Measurements from ENCODE around the gene TRIM26.

The TRIM26 gene

DNA sequence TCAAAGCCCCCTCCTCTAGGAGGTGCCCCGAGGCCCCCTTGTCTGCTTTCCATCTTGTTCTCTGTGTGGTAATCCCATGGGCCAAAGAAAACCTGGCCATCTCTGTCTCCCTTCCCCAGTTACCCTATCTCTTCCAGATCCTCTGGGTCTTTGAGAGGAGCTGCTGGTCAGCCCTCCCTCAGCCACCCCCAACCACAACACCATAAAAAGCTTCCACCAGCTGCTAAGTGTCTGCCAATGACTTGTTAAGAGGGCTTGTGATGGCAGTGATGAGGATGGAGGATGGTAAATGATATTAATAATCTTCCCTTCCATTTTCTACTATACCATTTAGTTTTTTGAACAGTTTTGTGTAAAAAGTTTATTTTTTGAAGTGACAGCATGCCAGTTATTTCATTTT lies 17.3 kb downstream of the TRIM26 start:
- H3K27ac ChIP-seq (ENCODE audit: low read length) = no peak overlapping the region
- H3K4me3 ChIP-seq (ENCODE audit: low read length) = no peak overlapping the region
- H3K27me3 ChIP-seq (ENCODE audit: control insufficient read depth, insufficient read depth, low read length) = no peaks in the 10 kb centered on the region
- H3K9me3 ChIP-seq (ENCODE audit: control insufficient read depth, insufficient read depth, low read length) = no peaks in the 10 kb centered on the region
- H3K36me3 ChIP-seq (ENCODE audit: control insufficient read depth, insufficient read depth, low read length) = peaks cover 19% of the 10 kb centered on the region
- H3K4me1 ChIP-seq (ENCODE audit: control insufficient read depth, insufficient read depth, low read length) = no peaks in the 10 kb centered on the region
- no CpG with 5 or more reads among the region's 1 CpG for WGBS (ENCODE audit: insufficient coverage, insufficient read length)
- no peak for DNase-seq (ENCODE audit: low read depth, low spot score)

DNA sequence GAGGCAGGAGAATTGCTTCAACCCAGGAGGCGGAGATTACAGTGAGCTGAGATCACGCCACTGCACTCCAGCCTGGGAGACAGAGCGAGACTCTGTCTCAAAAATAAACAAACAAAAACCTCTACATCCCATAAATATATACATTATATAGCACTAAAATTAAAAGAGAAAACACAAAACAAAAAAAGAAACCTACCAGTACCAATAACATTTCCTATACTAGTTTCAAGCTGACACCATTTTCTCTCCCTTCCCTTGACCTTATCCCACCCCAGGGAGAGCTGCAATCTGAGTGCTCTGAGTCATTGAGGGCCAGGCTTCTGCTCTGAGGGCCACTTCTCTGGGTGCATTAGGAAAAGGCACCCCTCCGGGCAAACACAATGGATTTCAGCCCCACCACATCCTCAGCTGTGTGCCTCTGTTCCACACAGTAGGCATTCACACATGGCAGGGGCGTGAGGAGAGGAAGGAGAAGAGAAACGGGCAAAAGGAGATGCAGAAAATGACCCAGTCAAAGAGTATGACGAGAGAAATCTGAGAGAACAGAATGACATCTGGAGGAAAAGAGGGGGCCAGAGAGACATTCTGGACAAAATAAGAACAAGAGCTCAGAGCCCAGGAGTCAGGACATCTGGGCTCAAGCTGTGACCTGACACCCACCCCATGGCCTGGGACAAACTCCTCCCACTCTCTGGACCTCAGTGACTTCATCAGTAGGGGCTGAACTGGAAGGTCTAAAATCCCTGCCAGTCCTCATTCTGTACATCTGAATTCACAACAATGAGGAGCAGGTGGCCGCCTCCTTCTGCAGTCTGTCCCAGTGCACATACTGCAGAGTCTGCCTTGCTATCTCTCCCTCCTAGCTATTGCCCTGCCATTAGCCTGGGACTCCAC lies 18.2 kb downstream of the TRIM26 start:
- Histone ChIP-seq H3K9me3 (ENCODE audit: control insufficient read depth, insufficient read depth, low read length) (no peaks in the 10 kb centered on the region), H3K4me3 (ENCODE audit: low read length) (no peak overlapping the region), H3K27ac (ENCODE audit: low read length) (no peak overlapping the region), H3K4me1 (ENCODE audit: control insufficient read depth, insufficient read depth, low read length) (no peaks in the 10 kb centered on the region), H3K36me3 (ENCODE audit: control insufficient read depth, insufficient read depth, low read length) (peaks cover 25% of the 10 kb centered on the region), H3K27me3 (ENCODE audit: control insufficient read depth, insufficient read depth, low read length) (no peaks in the 10 kb centered on the region)
- no CpG with 5 or more reads among the region's 8 CpGs for WGBS (ENCODE audit: insufficient coverage, insufficient read length)
- DNase-seq (ENCODE audit: low read depth, low spot score) = no peak

DNA sequence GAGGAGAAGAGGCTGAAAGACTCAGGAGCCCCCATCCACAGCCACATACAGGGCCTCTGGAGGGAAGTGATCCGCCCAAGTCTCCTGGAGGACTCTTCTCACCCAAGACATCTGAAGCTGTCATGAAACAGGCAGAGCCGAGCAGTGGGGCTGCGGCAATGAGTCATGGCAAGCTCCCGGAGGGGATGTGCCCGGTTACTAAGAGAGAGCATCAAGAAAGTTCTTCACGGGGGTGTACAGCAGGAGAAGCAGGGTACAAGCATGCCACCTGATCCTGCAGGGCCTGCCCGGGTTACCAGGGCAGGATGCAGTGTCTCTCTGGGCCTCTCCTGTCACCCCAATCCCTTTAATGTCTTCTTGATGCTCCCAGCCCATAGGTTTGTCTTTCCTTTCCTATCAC lies 21.1 kb downstream of the TRIM26 start:
- H3K36me3 ChIP-seq (ENCODE audit: control insufficient read depth, insufficient read depth, low read length) = peaks cover 19% of the 10 kb centered on the region
- H3K9me3 ChIP-seq (ENCODE audit: control insufficient read depth, insufficient read depth, low read length) = no peaks in the 10 kb centered on the region
- H3K27me3 ChIP-seq (ENCODE audit: control insufficient read depth, insufficient read depth, low read length) = no peaks in the 10 kb centered on the region
- H3K4me3 ChIP-seq (ENCODE audit: low read length) = no peak overlapping the region
- H3K4me1 ChIP-seq (ENCODE audit: control insufficient read depth, insufficient read depth, low read length) = no peaks in the 10 kb centered on the region
- no peak overlapping the region for H3K27ac ChIP-seq (ENCODE audit: low read length)
- DNase-seq (ENCODE audit: low read depth, low spot score) = no peak
- no CpG with 5 or more reads among the region's 7 CpGs for WGBS (ENCODE audit: insufficient coverage, insufficient read length)

DNA sequence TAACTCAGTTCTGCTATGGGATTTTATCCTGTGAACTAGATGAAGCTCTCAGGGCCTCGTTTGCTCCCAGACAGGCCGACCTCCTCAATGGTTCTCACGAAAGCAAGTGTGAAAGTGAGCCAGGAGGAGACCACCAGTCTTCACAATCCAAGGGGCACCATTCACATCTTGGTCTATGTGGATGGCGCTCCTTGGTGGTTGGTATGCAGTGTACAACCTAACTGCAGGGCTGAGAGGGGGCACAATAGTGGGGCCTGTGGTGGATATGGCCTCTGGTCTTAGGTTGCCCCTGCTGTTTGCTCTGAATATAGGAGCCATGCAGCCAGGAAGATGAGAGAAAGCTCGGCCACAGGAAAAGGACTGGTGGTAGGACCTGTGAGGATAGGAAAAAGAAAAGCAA lies 24.7 kb downstream of the TRIM26 start:
- H3K4me3 ChIP-seq (ENCODE audit: low read length) = no peak overlapping the region
- no CpG with 5 or more reads among the region's 5 CpGs for WGBS (ENCODE audit: insufficient coverage, insufficient read length)
- H3K36me3 ChIP-seq (ENCODE audit: control insufficient read depth, insufficient read depth, low read length) = peaks cover 25% of the 10 kb centered on the region

DNA sequence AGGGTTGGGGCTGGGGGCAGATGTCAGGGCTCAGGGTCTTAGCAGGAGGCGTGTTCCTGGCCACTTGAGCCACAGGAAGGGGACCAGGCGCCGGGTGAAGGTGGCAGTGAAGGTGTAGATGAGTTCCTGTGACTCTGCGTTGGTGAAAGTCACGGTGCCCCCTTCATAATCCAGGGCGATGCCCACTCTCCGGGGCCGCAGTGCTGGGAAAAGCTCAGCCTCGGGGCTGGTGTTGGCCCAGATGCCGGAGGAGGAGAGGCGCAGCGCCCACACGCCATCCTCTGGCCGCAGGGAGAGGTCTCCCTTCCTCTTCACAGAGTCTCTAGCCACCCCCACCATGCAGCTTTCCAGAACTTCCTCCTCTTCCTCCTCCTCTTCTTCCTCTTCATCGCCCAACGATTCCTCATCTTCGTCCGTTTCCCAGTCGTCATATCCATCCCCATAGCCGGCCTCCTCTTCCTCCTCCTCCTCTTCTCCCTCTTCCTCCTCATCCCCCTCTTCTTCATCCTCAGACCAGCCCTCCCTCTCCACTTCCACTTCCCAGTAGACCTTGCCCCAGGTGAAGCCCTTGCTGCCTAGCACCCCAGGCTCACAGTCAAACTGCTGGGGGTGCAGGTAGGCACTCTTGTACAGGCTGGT lies 27.2 kb downstream of the TRIM26 start:
- no peaks in the 10 kb centered on the region for H3K4me1 ChIP-seq (ENCODE audit: control insufficient read depth, insufficient read depth, low read length)
- no peaks in the 10 kb centered on the region for H3K27me3 ChIP-seq (ENCODE audit: control insufficient read depth, insufficient read depth, low read length)
- H3K4me3 ChIP-seq (ENCODE audit: low read length) = no peak overlapping the region
- H3K9me3 ChIP-seq (ENCODE audit: control insufficient read depth, insufficient read depth, low read length) = no peaks in the 10 kb centered on the region
- no peak for DNase-seq (ENCODE audit: low read depth, low spot score)
- WGBS (ENCODE audit: insufficient coverage, insufficient read length) = 100% methylated on average over 6 of the region's 20 CpGs
- H3K36me3 ChIP-seq (ENCODE audit: control insufficient read depth, insufficient read depth, low read length) = peaks cover 23% of the 10 kb centered on the region
- no peak overlapping the region for H3K27ac ChIP-seq (ENCODE audit: low read length)

More for the DNA sequence above, 24.7 kb downstream of the TRIM26 start:
- Histone ChIP-seq H3K4me1 (ENCODE audit: control insufficient read depth, insufficient read depth, low read length) (no peaks in the 10 kb centered on the region), H3K9me3 (ENCODE audit: control insufficient read depth, insufficient read depth, low read length) (no peaks in the 10 kb centered on the region), H3K27me3 (ENCODE audit: control insufficient read depth, insufficient read depth, low read length) (no peaks in the 10 kb centered on the region), H3K27ac (ENCODE audit: low read length) (no peak overlapping the region)
- DNase-seq (ENCODE audit: low read depth, low spot score) = no peak

DNA sequence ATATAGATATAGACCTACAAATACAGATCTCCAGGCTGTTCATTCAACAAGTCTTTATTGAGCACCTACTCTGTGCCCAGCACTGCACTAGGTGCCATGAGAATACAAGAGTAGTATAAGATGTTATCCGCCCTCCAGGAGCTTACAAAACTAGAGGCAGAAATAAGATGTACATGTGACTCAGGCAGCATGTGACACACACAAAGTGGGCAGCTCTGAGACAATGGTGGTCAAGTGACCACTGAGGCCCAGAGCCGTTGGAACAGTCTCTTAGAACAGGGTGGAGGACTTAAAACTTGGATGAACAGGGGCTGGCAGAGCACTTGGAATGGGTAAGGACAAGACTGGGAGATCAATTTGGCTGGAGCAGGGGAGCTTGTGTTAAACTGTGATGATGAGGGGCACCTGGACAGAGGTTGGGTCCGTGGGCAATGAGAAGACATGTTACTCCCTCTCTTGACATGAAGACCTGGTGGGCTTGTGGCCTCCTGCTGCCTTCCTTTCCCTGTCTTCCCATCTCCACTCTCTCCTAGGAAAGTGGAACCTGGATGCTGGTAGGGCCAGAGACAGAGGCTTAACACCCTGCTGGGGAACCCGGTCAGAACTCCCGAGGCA lies 28.7 kb downstream of the TRIM26 start:
- no peaks in the 10 kb centered on the region for H3K27me3 ChIP-seq (ENCODE audit: control insufficient read depth, insufficient read depth, low read length)
- no peaks in the 10 kb centered on the region for H3K9me3 ChIP-seq (ENCODE audit: control insufficient read depth, insufficient read depth, low read length)
- no CpG with 5 or more reads among the region's 5 CpGs for WGBS (ENCODE audit: insufficient coverage, insufficient read length)
- no peak overlapping the region for H3K4me3 ChIP-seq (ENCODE audit: low read length)
- H3K27ac ChIP-seq (ENCODE audit: low read length) = no peak overlapping the region
- H3K36me3 ChIP-seq (ENCODE audit: control insufficient read depth, insufficient read depth, low read length) = peaks cover 12% of the 10 kb centered on the region
- DNase-seq (ENCODE audit: low read depth, low spot score) = no peak
- H3K4me1 ChIP-seq (ENCODE audit: control insufficient read depth, insufficient read depth, low read length) = no peaks in the 10 kb centered on the region

DNA sequence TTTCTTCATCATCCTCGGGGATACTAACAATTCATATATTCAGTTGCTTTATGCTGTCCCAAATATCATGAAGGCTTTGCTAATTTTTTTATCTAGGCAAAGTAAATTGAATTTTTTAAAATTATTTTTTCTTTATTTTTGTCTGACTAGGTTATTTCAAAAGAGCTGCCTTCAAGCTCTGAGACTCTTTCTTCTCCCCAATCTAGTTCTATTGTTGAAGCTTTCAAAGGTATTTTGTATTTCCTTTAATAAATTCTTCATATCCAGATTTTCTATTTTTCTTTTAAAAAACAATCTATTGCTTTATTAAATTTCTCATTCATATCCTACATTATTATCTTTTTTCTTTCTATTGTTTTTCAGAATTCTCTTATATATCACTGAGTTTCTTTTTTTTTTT lies 33.1 kb downstream of the TRIM26 start:
- no peak overlapping the region for H3K27ac ChIP-seq (ENCODE audit: low read length)
- H3K4me3 ChIP-seq (ENCODE audit: low read length) = no peak overlapping the region
- H3K9me3 ChIP-seq (ENCODE audit: control insufficient read depth, insufficient read depth, low read length) = no peaks in the 10 kb centered on the region
- DNase-seq (ENCODE audit: low read depth, low spot score) = no peak
- no CpG with 5 or more reads among the region's 1 CpG for WGBS (ENCODE audit: insufficient coverage, insufficient read length)
- H3K27me3 ChIP-seq (ENCODE audit: control insufficient read depth, insufficient read depth, low read length) = no peaks in the 10 kb centered on the region
- no peaks in the 10 kb centered on the region for H3K4me1 ChIP-seq (ENCODE audit: control insufficient read depth, insufficient read depth, low read length)
- no peaks in the 10 kb centered on the region for H3K36me3 ChIP-seq (ENCODE audit: control insufficient read depth, insufficient read depth, low read length)

DNA sequence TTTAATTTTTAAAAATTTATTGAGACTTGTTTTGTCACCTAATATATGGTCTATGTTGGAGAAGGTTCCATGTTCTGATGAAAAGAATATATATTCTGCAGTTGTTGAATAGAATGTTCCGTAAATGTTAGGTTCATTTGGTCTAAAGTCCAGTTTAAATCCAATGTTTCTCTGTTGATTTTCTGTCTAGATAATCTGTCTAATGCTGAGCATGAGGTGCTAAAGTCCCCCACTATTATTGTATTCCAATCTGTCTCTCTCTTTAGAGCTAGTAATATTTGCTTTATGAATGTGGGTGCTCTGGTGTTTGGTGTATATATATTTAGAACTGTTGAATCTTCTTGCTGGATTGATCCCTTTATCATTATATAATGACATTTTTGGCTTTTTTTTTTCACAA lies 34.4 kb downstream of the TRIM26 start:
- Histone ChIP-seq H3K4me3 (ENCODE audit: low read length) (no peak overlapping the region), H3K9me3 (ENCODE audit: control insufficient read depth, insufficient read depth, low read length) (no peaks in the 10 kb centered on the region), H3K4me1 (ENCODE audit: control insufficient read depth, insufficient read depth, low read length) (no peaks in the 10 kb centered on the region), H3K27ac (ENCODE audit: low read length) (no peak overlapping the region), H3K36me3 (ENCODE audit: control insufficient read depth, insufficient read depth, low read length) (no peaks in the 10 kb centered on the region), H3K27me3 (ENCODE audit: control insufficient read depth, insufficient read depth, low read length) (no peaks in the 10 kb centered on the region)
- no CpG with 5 or more reads among the region's 1 CpG for WGBS (ENCODE audit: insufficient coverage, insufficient read length)
- no peak for DNase-seq (ENCODE audit: low read depth, low spot score)

DNA sequence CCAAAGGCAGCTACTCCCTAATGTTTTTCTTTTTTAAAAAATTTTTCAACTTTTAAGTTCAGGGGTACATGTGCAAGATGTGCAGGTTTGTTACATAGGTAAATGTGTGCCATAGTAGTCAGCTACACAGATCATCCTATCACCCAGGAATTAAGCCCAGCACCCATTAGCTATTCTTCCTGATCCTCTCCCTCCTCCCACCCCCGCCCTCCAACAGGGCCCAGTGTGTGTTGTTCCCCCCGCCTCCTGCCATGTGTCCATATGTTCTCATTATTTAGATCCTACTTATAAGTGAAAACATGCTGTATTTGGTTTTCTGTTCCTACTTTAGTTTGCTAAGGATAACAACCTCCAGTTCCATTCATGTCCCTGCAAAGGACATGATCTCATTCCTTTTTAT lies 37.4 kb downstream of the TRIM26 start:
- Histone ChIP-seq H3K27me3 (ENCODE audit: control insufficient read depth, insufficient read depth, low read length) (peaks cover 11% of the 10 kb centered on the region; the same call in 1 of the 2 replicates), H3K36me3 (ENCODE audit: control insufficient read depth, insufficient read depth, low read length) (no peaks in the 10 kb centered on the region), H3K4me1 (ENCODE audit: control insufficient read depth, insufficient read depth, low read length) (no peaks in the 10 kb centered on the region), H3K27ac (ENCODE audit: low read length) (no peak overlapping the region), H3K4me3 (ENCODE audit: low read length) (no peak overlapping the region), H3K9me3 (ENCODE audit: control insufficient read depth, insufficient read depth, low read length) (no peaks in the 10 kb centered on the region)
- no peak for DNase-seq (ENCODE audit: low read depth, low spot score)
- WGBS (ENCODE audit: insufficient coverage, insufficient read length) = no CpG with 5 or more reads among the region's 2 CpGs

DNA sequence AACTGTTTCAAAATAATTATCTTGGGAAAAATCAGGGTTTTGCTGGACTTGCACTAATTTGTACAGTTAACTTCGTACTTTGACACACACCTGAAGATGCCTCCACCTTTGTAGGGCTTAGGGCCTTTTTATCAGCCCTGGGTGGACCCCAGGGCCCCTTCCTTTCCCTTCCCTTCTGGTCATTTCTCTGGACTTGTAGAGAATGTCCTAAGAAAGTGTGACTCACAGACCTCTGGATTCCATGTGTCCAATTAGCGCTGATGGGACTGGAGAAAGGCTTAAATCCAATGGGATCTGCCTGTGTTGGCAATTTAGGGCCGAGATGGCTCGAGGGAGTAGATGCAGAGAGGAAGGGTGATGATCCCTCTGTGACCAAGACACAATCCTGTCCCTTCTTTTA lies 40.5 kb downstream of the TRIM26 start:
- no peak overlapping the region for H3K27ac ChIP-seq (ENCODE audit: low read length)
- no peak for DNase-seq (ENCODE audit: low read depth, low spot score)
- H3K4me1 ChIP-seq (ENCODE audit: control insufficient read depth, insufficient read depth, low read length) = no peaks in the 10 kb centered on the region
- H3K27me3 ChIP-seq (ENCODE audit: control insufficient read depth, insufficient read depth, low read length) = peaks cover 11% of the 10 kb centered on the region; the same call in 1 of the 2 replicates
- no CpG with 5 or more reads among the region's 4 CpGs for WGBS (ENCODE audit: insufficient coverage, insufficient read length)
- H3K9me3 ChIP-seq (ENCODE audit: control insufficient read depth, insufficient read depth, low read length) = no peaks in the 10 kb centered on the region
- no peak overlapping the region for H3K4me3 ChIP-seq (ENCODE audit: low read length)
- no peaks in the 10 kb centered on the region for H3K36me3 ChIP-seq (ENCODE audit: control insufficient read depth, insufficient read depth, low read length)
